HUES64 (cell line): ENCODE data around the gene C17orf58.
"Not testable (repeated sequence)": the region's sequence is repeated elsewhere in the genome, so short reads cannot be mapped to it uniquely, and the experiment has no call there.

Experiments used
- H3K27ac ChIP-seq: 2 replicates; pipeline ENCODE4 v1.7.0; 2013; ENCODE audit warnings: low read depth, low read length, inconsistent platforms
- H3K27me3 ChIP-seq: 2 replicates; pipeline ENCODE4 v1.6.1; 2013; ENCODE audit warnings: mild to moderate bottlenecking, low read length; ENCODE audit not compliant: insufficient read depth
- H3K36me3 ChIP-seq: 2 replicates; pipeline ENCODE4 v1.6.1; 2013; ENCODE audit warnings: mild to moderate bottlenecking, low read length; ENCODE audit not compliant: insufficient read depth
- H3K4me1 ChIP-seq: 2 replicates; pipeline ENCODE4 v1.6.1; 2013; ENCODE audit warnings: mild to moderate bottlenecking, low read length, moderate library complexity; ENCODE audit not compliant: insufficient read depth
- H3K4me3 ChIP-seq: 2 replicates; pipeline ENCODE4 v1.5.1; 2013; ENCODE audit warnings: mild to moderate bottlenecking, low read length, moderate library complexity
- H3K9ac ChIP-seq: 2 replicates; pipeline ENCODE4 v1.6.1; 2013; ENCODE audit warnings: mild to moderate bottlenecking, low read depth, low read length
- H3K9me3 ChIP-seq: 2 replicates; pipeline ENCODE4 v1.6.1; 2013; ENCODE audit warnings: low read depth, low read length; ENCODE audit not compliant: insufficient read depth
- WGBS: fragments of 150-250, 120-280 bp; methylation state at CpG from one replicate; pipeline ENCODE4 v1.1.7; 2013; ENCODE audit warnings: missing lambda C conversion rate; 5-methylcytosine and 5-hydroxymethylcytosine counted together

Gene C17orf58

GRCh38 chr17:68020791-68021190 is 24.5 kb upstream of the C17orf58 start:
- not testable (repeated sequence) for H3K9me3 ChIP-seq, H3K4me1 ChIP-seq, H3K27me3 ChIP-seq, H3K36me3 ChIP-seq
- H3K27ac ChIP-seq, result peak overlapping the region; percentile 79
- WGBS, result 86% methylated on average over 13 of the region's 13 CpGs
- H3K4me3 ChIP-seq, result peak overlapping the region; percentile 71
- peak overlapping the region; percentile 85 for H3K9ac ChIP-seq

- peak overlapping the region; percentile 71 for H3K4me3 ChIP-seq
- H3K27ac ChIP-seq, result peak overlapping the region; percentile 79
- no peaks in the 10 kb centered on the region for H3K9me3 ChIP-seq
- peaks cover 4% of the 10 kb centered on the region; the same call in 1 of the 2 replicates for H3K4me1 ChIP-seq
- H3K36me3 ChIP-seq, result no peaks in the 10 kb centered on the region
- H3K9ac ChIP-seq, result peak overlapping the region; percentile 85
- 5% methylated on average over 11 of the region's 12 CpGs for WGBS
- no peaks in the 10 kb centered on the region for H3K27me3 ChIP-seq
Measured at GRCh38 chr17:68020409-68020756, 24.1 kb upstream of the C17orf58 start.

- H3K27ac ChIP-seq, result peak overlapping the region; percentile 79
- WGBS, result 3% methylated on average over 51 of the region's 51 CpGs
- peak overlapping the region; percentile 71 for H3K4me3 ChIP-seq
- no peaks in the 10 kb centered on the region for H3K27me3 ChIP-seq
- H3K9ac ChIP-seq, result peak overlapping the region; percentile 85
- no peaks in the 10 kb centered on the region for H3K36me3 ChIP-seq
- no peaks in the 10 kb centered on the region for H3K9me3 ChIP-seq
- peaks cover 4% of the 10 kb centered on the region; the same call in 1 of the 2 replicates for H3K4me1 ChIP-seq
Measured at GRCh38 chr17:68019675-68020408, 23.6 kb upstream of the C17orf58 start.

- Histone ChIP-seq H3K9me3 (no peaks in the 10 kb centered on the region), H3K27ac (no peak overlapping the region), H3K9ac (no peak overlapping the region), H3K4me3 (peak overlapping the region; percentile 33), H3K36me3 (no peaks in the 10 kb centered on the region), H3K27me3 (no peaks in the 10 kb centered on the region), H3K4me1 (peaks cover 4% of the 10 kb centered on the region; the same call in 1 of the 2 replicates)
- 84% methylated on average over 7 of the region's 9 CpGs for WGBS
Measured at GRCh38 chr17:68019336-68019674, 23.0 kb upstream of the C17orf58 start.

- 95% methylated on average over 21 of the region's 21 CpGs for WGBS
- H3K4me1 ChIP-seq, H3K27ac ChIP-seq: not testable (repeated sequence)
Measured at GRCh38 chr17:68018493-68018892, 22.2 kb upstream of the C17orf58 start.

GRCh38 chr17:68016838-68017237 is 20.6 kb upstream of the C17orf58 start:
- no peak overlapping the region for H3K4me3 ChIP-seq

More at GRCh38 chr17:68018493-68018892, 22.2 kb upstream of the C17orf58 start:
- H3K27me3 ChIP-seq, H3K36me3 ChIP-seq, H3K9me3 ChIP-seq, H3K9ac ChIP-seq, H3K4me3 ChIP-seq: not testable (repeated sequence)

DNA sequence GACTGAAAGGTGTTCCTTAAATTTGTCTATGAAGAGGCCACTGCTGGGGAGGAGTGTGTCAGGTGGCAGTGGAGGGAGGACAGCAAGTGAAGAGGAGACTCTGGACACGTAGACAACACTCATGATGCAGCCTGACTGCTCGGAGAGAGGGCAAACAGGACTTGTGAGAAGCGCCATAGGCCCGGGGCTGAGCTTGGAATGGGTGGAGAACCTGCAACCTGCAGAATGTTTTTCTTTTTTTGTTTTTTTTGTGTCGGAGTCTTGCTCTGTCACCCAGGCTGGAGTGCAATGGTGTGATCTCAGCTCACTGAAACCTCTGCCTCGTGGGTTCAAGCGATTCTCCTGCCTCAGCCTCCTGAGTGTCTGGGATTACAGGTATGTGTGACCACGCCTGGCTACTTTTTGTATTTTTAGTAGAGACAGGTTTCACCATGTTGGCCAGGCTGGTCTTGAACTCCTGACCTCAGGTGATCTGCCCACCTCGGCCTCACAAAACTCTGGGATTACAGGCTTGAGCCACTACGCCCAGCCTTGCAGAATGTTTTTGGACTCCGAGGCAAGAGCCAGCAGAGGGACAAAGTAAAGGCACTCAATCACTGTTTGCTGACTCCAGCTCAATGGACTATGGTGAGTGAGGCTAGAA is 18.9 kb upstream of the C17orf58 start:
- H3K36me3 ChIP-seq, result no peaks in the 10 kb centered on the region
- no peaks in the 10 kb centered on the region for H3K4me1 ChIP-seq
- no peak overlapping the region for H3K9ac ChIP-seq
- H3K9me3 ChIP-seq, result no peaks in the 10 kb centered on the region
- no peak overlapping the region for H3K4me3 ChIP-seq
- H3K27ac ChIP-seq, result no peak overlapping the region
- 91% methylated on average over 11 of the region's 11 CpGs for WGBS
- no peaks in the 10 kb centered on the region for H3K27me3 ChIP-seq

More at GRCh38 chr17:68016838-68017237, 20.6 kb upstream of the C17orf58 start:
- H3K9me3 ChIP-seq, result no peaks in the 10 kb centered on the region
- H3K27ac ChIP-seq, result no peak overlapping the region
- H3K36me3 ChIP-seq, result no peaks in the 10 kb centered on the region
- WGBS, result 90% methylated on average over 1 of the region's 2 CpGs
- H3K4me1 ChIP-seq, result peaks cover 4% of the 10 kb centered on the region; the same call in 1 of the 2 replicates
- no peaks in the 10 kb centered on the region for H3K27me3 ChIP-seq
- no peak overlapping the region for H3K9ac ChIP-seq

- no peaks in the 10 kb centered on the region for H3K27me3 ChIP-seq
- no peak overlapping the region for H3K4me3 ChIP-seq
- H3K36me3 ChIP-seq, result no peaks in the 10 kb centered on the region
- H3K4me1 ChIP-seq, result no peaks in the 10 kb centered on the region
- H3K27ac ChIP-seq, result no peak overlapping the region
- H3K9ac ChIP-seq, result no peak overlapping the region
- H3K9me3 ChIP-seq, result no peaks in the 10 kb centered on the region
Measured at GRCh38 chr17:68013385-68013784, 17.1 kb upstream of the C17orf58 start.

GRCh38 chr17:68011199-68011665 is 15.0 kb upstream of the C17orf58 start:
- 48% methylated on average over 20 of the region's 20 CpGs for WGBS
- no peaks in the 10 kb centered on the region for H3K27me3 ChIP-seq
- no peaks in the 10 kb centered on the region for H3K9me3 ChIP-seq
- no peaks in the 10 kb centered on the region for H3K4me1 ChIP-seq
- H3K9ac ChIP-seq, result no peak overlapping the region
- H3K36me3 ChIP-seq, result no peaks in the 10 kb centered on the region
- H3K27ac ChIP-seq, result no peak overlapping the region
- peak overlapping the region; percentile 2; the same call in 1 of the 2 replicates for H3K4me3 ChIP-seq

DNA sequence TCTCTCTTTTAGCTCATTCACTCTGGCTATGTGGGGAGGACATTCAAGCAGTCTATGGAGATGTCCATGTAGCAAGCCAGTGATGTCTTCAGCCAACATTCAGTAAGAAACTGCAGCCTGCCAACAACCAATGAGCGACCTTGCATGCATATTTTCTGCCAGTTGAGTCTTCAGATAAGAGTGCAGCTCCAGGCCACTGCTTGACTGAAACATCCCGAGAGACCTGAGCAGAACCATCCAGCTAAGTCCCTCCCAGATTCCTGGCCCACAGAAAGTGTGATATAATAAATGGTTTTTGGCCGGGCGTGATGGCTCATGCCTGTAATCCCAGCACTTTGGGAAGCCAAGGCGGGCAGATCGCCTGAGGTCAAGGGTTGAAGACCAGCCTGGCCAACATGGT is 10.5 kb upstream of the C17orf58 start:
- Histone ChIP-seq H3K9ac (no peak overlapping the region), H3K9me3 (no peaks in the 10 kb centered on the region), H3K4me3 (no peak overlapping the region), H3K36me3 (no peaks in the 10 kb centered on the region), H3K27me3 (no peaks in the 10 kb centered on the region), H3K27ac (no peak overlapping the region), H3K4me1 (no peaks in the 10 kb centered on the region)
- WGBS, result 91% methylated on average over 6 of the region's 6 CpGs

DNA sequence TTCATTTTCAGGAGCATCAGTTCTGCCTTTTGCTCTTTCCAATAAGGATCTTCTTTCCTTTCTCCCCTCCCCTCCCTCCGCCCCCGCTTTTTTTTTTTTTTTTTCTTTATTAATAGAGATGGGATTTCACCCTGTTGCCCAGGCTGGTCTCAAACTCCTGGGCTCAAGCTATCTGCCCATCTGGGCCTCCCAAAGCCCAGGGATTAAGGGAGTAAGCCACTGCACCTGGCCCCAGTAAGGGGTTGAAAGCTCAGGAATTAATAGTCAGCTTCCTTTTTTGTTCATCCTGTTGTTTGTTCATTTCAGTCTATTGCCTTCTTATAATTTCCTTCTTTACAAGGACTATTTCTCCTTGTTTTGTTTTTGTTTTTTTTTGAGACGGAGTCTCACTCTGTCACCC is 7.9 kb upstream of the C17orf58 start:
- H3K27me3 ChIP-seq, result no peaks in the 10 kb centered on the region
- WGBS, result 100% methylated on average over 1 of the region's 3 CpGs
- H3K9ac ChIP-seq, result no peak overlapping the region
- no peak overlapping the region for H3K27ac ChIP-seq
- no peak overlapping the region for H3K4me3 ChIP-seq
- H3K9me3 ChIP-seq, result no peaks in the 10 kb centered on the region
- no peaks in the 10 kb centered on the region for H3K36me3 ChIP-seq
- H3K4me1 ChIP-seq, result no peaks in the 10 kb centered on the region
